ENCODE results near the gene GNMT. TPM values are rescaled to one million over a fixed set of nuclear protein-coding genes. Genes with fewer than 3 reads are reported as not detected.

GNMT gene
- total and polyA plus RNA-seq, 9 of the 15 experiments (the other 6 are each of a cell fraction or from before 2014, with no cell fraction given), result 0.11 to 0.29 (median 0.15) TPM; not detected in 6

DNA sequence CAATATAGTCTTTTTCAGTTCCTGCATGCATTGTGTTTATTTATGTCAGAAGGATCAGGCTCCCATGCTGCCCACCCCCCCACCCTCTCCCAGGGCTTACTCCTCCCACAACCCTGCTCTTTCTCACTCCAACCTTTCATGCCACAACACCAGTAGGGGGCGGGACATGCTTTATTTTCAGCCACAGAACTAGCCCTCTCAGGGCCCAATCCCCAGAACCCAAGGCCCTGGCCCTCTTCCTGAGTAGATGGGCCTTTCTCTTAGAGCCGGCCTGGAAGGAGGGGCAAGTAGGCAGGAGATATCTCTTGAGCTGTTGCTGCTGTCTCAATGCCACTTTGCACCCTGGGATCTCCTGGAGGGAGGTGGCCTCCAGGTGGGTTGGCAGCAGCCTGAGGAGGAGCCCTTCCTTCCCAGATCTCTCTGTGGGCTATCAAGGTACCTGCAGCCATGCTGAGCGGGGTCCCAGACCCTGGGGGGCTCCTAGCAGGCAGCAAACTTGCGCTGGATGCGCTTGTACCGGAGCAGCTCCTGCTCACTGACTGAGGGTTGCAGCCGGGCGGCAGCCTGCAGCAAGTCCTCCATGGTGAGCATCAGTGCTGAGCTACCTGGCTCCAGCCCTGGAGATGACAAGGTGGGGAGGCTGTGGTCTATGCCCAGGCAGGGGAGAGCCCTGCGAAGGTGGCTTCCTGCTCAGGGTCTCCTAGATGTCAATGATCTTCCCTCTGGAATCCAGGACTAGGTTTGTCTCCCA is 3.5 kb downstream of the GNMT start (continued):
- TF ChIP-seq, protein P1, sequence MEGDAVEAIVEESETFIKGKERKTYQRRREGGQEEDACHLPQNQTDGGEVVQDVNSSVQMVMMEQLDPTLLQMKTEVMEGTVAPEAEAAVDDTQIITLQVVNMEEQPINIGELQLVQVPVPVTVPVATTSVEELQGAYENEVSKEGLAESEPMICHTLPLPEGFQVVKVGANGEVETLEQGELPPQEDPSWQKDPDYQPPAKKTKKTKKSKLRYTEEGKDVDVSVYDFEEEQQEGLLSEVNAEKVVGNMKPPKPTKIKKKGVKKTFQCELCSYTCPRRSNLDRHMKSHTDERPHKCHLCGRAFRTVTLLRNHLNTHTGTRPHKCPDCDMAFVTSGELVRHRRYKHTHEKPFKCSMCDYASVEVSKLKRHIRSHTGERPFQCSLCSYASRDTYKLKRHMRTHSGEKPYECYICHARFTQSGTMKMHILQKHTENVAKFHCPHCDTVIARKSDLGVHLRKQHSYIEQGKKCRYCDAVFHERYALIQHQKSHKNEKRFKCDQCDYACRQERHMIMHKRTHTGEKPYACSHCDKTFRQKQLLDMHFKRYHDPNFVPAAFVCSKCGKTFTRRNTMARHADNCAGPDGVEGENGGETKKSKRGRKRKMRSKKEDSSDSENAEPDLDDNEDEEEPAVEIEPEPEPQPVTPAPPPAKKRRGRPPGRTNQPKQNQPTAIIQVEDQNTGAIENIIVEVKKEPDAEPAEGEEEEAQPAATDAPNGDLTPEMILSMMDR (IDR thresholded peaks at IDR 0.05 in 2 of 3, conservative IDR thresholded peaks at IDR 0.05 in 1 of 3; ENCODE audit: insufficient read depth in 2 of 3, low read depth in 1 of 3, low read length in 3 of 3), result peak; percentile 64 to 85 (median 73)
- no peak for TF ChIP-seq ZNF121 (CRISPR knock-in tag; conservative IDR thresholded peaks at IDR 0.05)
- peak; percentile 74 for TF ChIP-seq SMC3 (conservative IDR thresholded peaks at IDR 0.05; ENCODE audit: insufficient read depth, low read depth, low read length)
- no peak for TF ChIP-seq HDAC1 (IDR thresholded peaks at IDR 0.05)
- TF ChIP-seq TFAP4 (CRISPR knock-in tag; IDR thresholded peaks at IDR 0.05; ENCODE audit: borderline replicate concordance), result peak; percentile 35; the same call in 1 of the 2 replicates
- TF ChIP-seq HMG20B (CRISPR knock-in tag; IDR thresholded peaks at IDR 0.05), result no peak
- TF ChIP-seq SPI1 (IDR thresholded peaks at IDR 0.05; ENCODE audit: borderline replicate concordance, low read depth, low read length), result no peak

All from K562 (cell line).